Neural cell (in vitro differentiated cells): ENCODE results near the gene LYRM7. TPM values are rescaled to one million over a fixed set of nuclear protein-coding genes. Genes with fewer than 3 reads are reported as not detected.

Experiments used
- H2AFZ ChIP-seq: fragments of 200-600, 300-800 bp; sonication (generic), shearing (Covaris generic); 2 replicates; pipeline ENCODE4 v1.6.0; 2014; ENCODE audit warnings: low read depth, mild to moderate bottlenecking, antibody characterized with exemption, low read length, moderate library complexity
- H3F3A ChIP-seq: fragments of 200-600 bp; shearing (Covaris generic); 2 replicates; pipeline ENCODE4 v1.6.1; 2016; ENCODE audit warnings: mild to moderate bottlenecking, moderate library complexity, mixed read lengths, antibody characterized with exemption, low read length; ENCODE audit not compliant: insufficient read depth, poor library complexity, severe bottlenecking
- H3K27ac ChIP-seq: fragments of 200-600, 300-800 bp; sonication (generic), shearing (Covaris generic); 2 replicates; pipeline ENCODE4 v1.5.1; 2014; ENCODE audit warnings: mild to moderate bottlenecking, low read length, moderate library complexity
- H3K27me3 ChIP-seq: fragments of 300-800, 200-600 bp; sonication (generic), shearing (Covaris generic); 2 replicates; pipeline ENCODE4 v1.6.0; 2014; ENCODE audit warnings: mild to moderate bottlenecking, low read depth, low read length, moderate library complexity; ENCODE audit not compliant: insufficient read depth
- H3K36me3 ChIP-seq: fragments of 300-800, 200-600 bp; sonication (generic), shearing (Covaris generic); 2 replicates; pipeline ENCODE4 v1.5.1; 2014; ENCODE audit warnings: mild to moderate bottlenecking, antibody characterized with exemption, low read length, moderate library complexity; ENCODE audit not compliant: insufficient read depth
- H3K4me2 ChIP-seq: fragments of 300-800, 200-600 bp; sonication (generic), shearing (Covaris generic); 2 replicates; pipeline ENCODE4 v1.6.0; 2014; ENCODE audit warnings: mild to moderate bottlenecking, low read length
- H3K4me3 ChIP-seq: fragments of 300-800, 200-600 bp; sonication (generic), shearing (Covaris generic); 2 replicates; pipeline ENCODE4 v1.5.1; 2014; ENCODE audit warnings: mild to moderate bottlenecking, low read length, moderate library complexity
- H3K79me2 ChIP-seq: fragments of 200-600 bp; shearing (Covaris generic); replicated peaks from 2 replicates; pipeline ENCODE4 v1.6.0; 2014; ENCODE audit warnings: mild to moderate bottlenecking, low read length, moderate library complexity; ENCODE audit not compliant: insufficient read depth
- H3K9ac ChIP-seq: fragments of 300-800, 200-600 bp; sonication (generic), shearing (Covaris generic); 2 replicates; pipeline ENCODE4 v1.6.1; 2016; ENCODE audit warnings: mild to moderate bottlenecking, low read length, mixed read lengths
- H3K9me2 ChIP-seq: fragments of 200-600 bp; shearing (Covaris generic); 2 replicates; pipeline ENCODE4 v1.6.1; 2016; ENCODE audit warnings: mild to moderate bottlenecking, low read length, mixed read lengths; ENCODE audit not compliant: insufficient read depth
- H3K9me3 ChIP-seq: fragments of 200-600, 300-800 bp; sonication (generic), shearing (Covaris generic); 2 replicates; pipeline ENCODE4 v1.6.1; 2016; ENCODE audit warnings: mild to moderate bottlenecking, mixed run types, low read length, moderate library complexity, mixed read lengths
- H4K20me1 ChIP-seq: fragments of 200-600 bp; shearing (Covaris generic); 2 replicates; pipeline ENCODE4 v1.6.1; 2016; ENCODE audit warnings: mild to moderate bottlenecking, mixed run types; ENCODE audit not compliant: insufficient read depth
- CTCF ChIP-seq: fragments of 450-650 bp; IDR thresholded peaks from 2 replicates; pipeline ENCODE4 v1.5.1; 2014; ENCODE audit warnings: antibody characterized with exemption, mild to moderate bottlenecking, moderate library complexity; ENCODE audit not compliant: poor library complexity, severe bottlenecking
- EP300 ChIP-seq: fragments of 450-650 bp; conservative IDR thresholded peaks from 2 replicates; pipeline ENCODE4 v1.6.1; 2014; ENCODE audit warnings: antibody characterized with exemption, mild to moderate bottlenecking, moderate library complexity; ENCODE audit not compliant: poor library complexity, severe bottlenecking
- EZH2 ChIP-seq: fragments of 200-600, 300-800 bp; shearing (Covaris generic), sonication (generic); IDR thresholded peaks from 2 replicates; pipeline ENCODE4 v1.6.1; 2014; ENCODE audit warnings: antibody characterized with exemption, low read length, borderline replicate concordance, mild to moderate bottlenecking; ENCODE audit not compliant: insufficient read depth, poor library complexity, severe bottlenecking
- MXI1 ChIP-seq: fragments of 450-650 bp; conservative IDR thresholded peaks from 2 replicates; pipeline ENCODE4 v1.6.1; 2014; ENCODE audit warnings: antibody characterized with exemption, mild to moderate bottlenecking; ENCODE audit not compliant: poor library complexity, severe bottlenecking
- POLR2AphosphoS5 ChIP-seq: IDR thresholded peaks from 2 replicates; pipeline ENCODE4 v1.6.1; 2012
- RAD21 ChIP-seq: fragments of 450-650 bp; conservative IDR thresholded peaks from 2 replicates; pipeline ENCODE4 v1.6.1; 2014; ENCODE audit warnings: antibody characterized with exemption, mild to moderate bottlenecking, moderate library complexity
- SMC3 ChIP-seq: fragments of 450-650 bp; conservative IDR thresholded peaks from 2 replicates; pipeline ENCODE4 v1.6.1; 2014; ENCODE audit warnings: antibody characterized with exemption, mild to moderate bottlenecking, moderate library complexity; ENCODE audit not compliant: poor library complexity
- TAF1 ChIP-seq: IDR thresholded peaks from 2 replicates; pipeline ENCODE4 v1.6.1; 2012; ENCODE audit warnings: low read depth
- polyA plus RNA-seq: library from polyadenylated mRNA; depleted of rRNA; stranded (reverse); fragments of >200 nt; gene quantifications from 2 replicates; pipeline ENCODE4 v1.2.3, GENCODE V29; 2014
- TF ChIP-seq, protein P1 (sequence below): IDR thresholded peaks from 2 replicates; pipeline ENCODE4 v1.6.1; 2012; ENCODE audit warnings: borderline replicate concordance

LYRM7 gene
- polyA plus RNA-seq, 1 donor from 2014 or later = 8.3 TPM

DNA sequence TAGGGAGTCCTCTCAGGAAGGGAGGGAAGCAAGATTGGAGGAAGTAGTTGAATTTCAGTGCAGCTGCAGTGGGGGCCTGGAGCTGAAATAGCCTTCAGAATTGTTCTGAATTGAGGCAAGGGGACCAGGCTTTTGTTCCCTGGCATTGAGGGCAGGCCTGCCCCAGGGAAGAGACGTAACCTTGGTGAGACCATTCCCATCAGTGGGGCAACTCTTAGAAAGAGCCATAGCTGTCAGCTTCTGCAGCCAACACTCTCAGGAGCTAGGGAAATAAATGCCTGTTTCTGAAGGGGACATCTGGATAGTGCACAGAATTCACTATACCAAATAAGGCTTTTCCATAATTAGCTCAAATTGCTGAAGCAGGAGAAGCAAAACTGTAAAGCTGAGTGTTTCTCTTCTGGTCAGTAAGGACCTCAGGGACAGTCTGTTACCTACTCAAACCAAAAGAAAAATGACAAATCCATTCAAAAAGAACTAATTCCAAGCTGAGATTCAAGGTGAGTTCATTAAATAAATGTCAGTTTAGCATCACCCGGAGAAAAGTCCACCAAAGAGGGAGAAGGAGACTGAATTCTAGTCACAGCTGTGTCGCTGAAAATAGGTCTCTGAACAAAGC is 44.0 kb downstream of the LYRM7 start:
- no peaks in the 10 kb centered on the region for H3K36me3 ChIP-seq
- no peak overlapping the region for H3K9ac ChIP-seq
- H3K79me2 ChIP-seq = no peaks in the 10 kb centered on the region
- H3K4me3 ChIP-seq = no peak overlapping the region
- H3K9me3 ChIP-seq = no peaks in the 10 kb centered on the region
- no peak overlapping the region for H3K4me2 ChIP-seq
- H3F3A ChIP-seq = no peaks in the 10 kb centered on the region
- no peak overlapping the region for H2AFZ ChIP-seq
- no peaks in the 10 kb centered on the region for H3K9me2 ChIP-seq
- TF ChIP-seq CTCF = no peak
- TF ChIP-seq, protein P1, sequence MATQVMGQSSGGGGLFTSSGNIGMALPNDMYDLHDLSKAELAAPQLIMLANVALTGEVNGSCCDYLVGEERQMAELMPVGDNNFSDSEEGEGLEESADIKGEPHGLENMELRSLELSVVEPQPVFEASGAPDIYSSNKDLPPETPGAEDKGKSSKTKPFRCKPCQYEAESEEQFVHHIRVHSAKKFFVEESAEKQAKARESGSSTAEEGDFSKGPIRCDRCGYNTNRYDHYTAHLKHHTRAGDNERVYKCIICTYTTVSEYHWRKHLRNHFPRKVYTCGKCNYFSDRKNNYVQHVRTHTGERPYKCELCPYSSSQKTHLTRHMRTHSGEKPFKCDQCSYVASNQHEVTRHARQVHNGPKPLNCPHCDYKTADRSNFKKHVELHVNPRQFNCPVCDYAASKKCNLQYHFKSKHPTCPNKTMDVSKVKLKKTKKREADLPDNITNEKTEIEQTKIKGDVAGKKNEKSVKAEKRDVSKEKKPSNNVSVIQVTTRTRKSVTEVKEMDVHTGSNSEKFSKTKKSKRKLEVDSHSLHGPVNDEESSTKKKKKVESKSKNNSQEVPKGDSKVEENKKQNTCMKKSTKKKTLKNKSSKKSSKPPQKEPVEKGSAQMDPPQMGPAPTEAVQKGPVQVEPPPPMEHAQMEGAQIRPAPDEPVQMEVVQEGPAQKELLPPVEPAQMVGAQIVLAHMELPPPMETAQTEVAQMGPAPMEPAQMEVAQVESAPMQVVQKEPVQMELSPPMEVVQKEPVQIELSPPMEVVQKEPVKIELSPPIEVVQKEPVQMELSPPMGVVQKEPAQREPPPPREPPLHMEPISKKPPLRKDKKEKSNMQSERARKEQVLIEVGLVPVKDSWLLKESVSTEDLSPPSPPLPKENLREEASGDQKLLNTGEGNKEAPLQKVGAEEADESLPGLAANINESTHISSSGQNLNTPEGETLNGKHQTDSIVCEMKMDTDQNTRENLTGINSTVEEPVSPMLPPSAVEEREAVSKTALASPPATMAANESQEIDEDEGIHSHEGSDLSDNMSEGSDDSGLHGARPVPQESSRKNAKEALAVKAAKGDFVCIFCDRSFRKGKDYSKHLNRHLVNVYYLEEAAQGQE = no peak
- no peak for TF ChIP-seq RAD21
- no peak for TF ChIP-seq EZH2
- no peak for TF ChIP-seq MXI1
- no peak for TF ChIP-seq TAF1
- no peak for TF ChIP-seq EP300
- TF ChIP-seq POLR2AphosphoS5 = no peak
- H4K20me1 ChIP-seq = no peaks in the 10 kb centered on the region
- no peaks in the 10 kb centered on the region for H3K27me3 ChIP-seq
- no peak overlapping the region for H3K27ac ChIP-seq

GRCh38 chr5:131217791-131218190 is 47.0 kb downstream of the LYRM7 start:
- Histone ChIP-seq H3K36me3 (no peaks in the 10 kb centered on the region), H3K4me3 (no peak overlapping the region), H2AFZ (no peak overlapping the region), H3K27ac (no peak overlapping the region), H3K9me2 (no peaks in the 10 kb centered on the region), H3K9ac (no peak overlapping the region), H3K27me3 (no peaks in the 10 kb centered on the region), H3K9me3 (no peaks in the 10 kb centered on the region), H3F3A (no peaks in the 10 kb centered on the region), H3K4me2 (no peak overlapping the region), H3K79me2 (no peaks in the 10 kb centered on the region), H4K20me1 (no peaks in the 10 kb centered on the region)
- no peak for TF ChIP-seq RAD21
- no peak for TF ChIP-seq TAF1
- TF ChIP-seq POLR2AphosphoS5 = no peak
- TF ChIP-seq MXI1 = no peak
- TF ChIP-seq SMC3 = no peak
- no peak for TF ChIP-seq CTCF
